Lower lobe of right lung (tissue), 2 donors: ENCODE data around the gene ZBTB11. TPM values are rescaled to one million over a fixed set of nuclear protein-coding genes. Genes with fewer than 3 reads are reported as not detected.
"Not testable (repeated sequence)": the region's sequence is repeated elsewhere in the genome, so short reads cannot be mapped to it uniquely, and the experiment has no call there.

Source experiments
- ATAC-seq, 2 donors: fragments of 200-7000 bp; cut with Tn5 transposase; one replicate each; pipeline ENCODE4 v1.9.1; 2020 to 2022; ENCODE audit warnings: mild to moderate bottlenecking in 2 of 2, moderate library complexity in 2 of 2
- DNase-seq: peaks from one replicate; pipeline ENCODE4 v3.0.0-alpha.2; 2020
- H3K27ac ChIP-seq: fragments of 200-600 bp; one replicate; pipeline ENCODE4 v1.8.0; 2022
- H3K27me3 ChIP-seq: fragments of 200-600 bp; one replicate; pipeline ENCODE4 v1.8.0; 2022; ENCODE audit warnings: low read depth
- H3K36me3 ChIP-seq: fragments of 200-600 bp; one replicate; pipeline ENCODE4 v1.8.0; 2022; ENCODE audit warnings: mild to moderate bottlenecking
- H3K4me1 ChIP-seq: fragments of 200-600 bp; one replicate; pipeline ENCODE4 v1.8.0; 2022
- H3K4me3 ChIP-seq: fragments of 200-600 bp; one replicate; pipeline ENCODE4 v1.8.0; 2022; ENCODE audit warnings: mild to moderate bottlenecking
- H3K9me3 ChIP-seq: fragments of 200-600 bp; one replicate; pipeline ENCODE4 v1.8.0; 2022
- intact Hi-C: fragments of 100-400 bp; cut with DNase I; formaldehyde crosslinking; loops from one replicate; pipeline ENCODE4 v1.11.0; 2022
- total RNA-seq: library from RNA; stranded (reverse); fragmentation: NEBNext Ultra II Directional; extraction: Animal tissue kit (Norgen Biotek cat#: 25700); gene quantifications from one replicate; pipeline ENCODE4 v1.2.1, GENCODE V29; 2021
- TF ChIP-seq, protein P1 (sequence below): fragments of 200-600 bp; IDR thresholded peaks from one replicate; pipeline ENCODE4 v1.8.0; 2022; ENCODE audit warnings: antibody characterized with exemption, mild to moderate bottlenecking
- donor health status: DM: no; HTN: yes; CAD: no; lungs with severe emphysema.

Gene ZBTB11
- total RNA-seq, 1 donor from 2014 or later = 23.5 TPM

DNA sequence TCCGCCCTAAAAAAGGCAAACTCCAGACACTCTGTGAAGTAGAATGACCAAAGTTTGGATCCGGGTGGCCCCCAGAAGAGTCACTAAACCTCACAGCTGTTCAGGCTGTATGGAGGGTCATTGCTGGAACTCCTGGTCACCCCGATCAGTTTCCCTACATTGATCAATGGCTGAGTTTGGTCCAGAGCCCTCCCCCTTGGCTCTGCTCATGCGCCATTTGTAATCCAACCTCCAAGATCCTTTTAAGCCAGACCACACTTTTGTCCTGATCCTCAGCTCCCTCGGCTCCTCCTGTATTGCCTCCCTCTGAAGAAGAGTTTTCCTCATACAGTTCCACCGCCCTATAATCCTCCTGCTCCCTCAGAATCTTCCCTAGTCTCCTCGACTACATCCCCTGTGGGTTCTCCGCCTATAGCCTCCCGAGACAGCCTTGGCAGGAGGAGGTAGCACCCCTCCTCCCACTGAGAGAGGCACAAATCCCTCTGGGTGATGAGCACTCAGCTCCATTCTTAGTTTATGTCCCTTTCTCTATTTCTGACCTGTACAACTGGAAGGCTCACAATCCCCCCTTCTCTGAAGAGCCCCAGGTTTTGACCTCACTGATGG is 42.2 kb downstream of the ZBTB11 start:
- intact Hi-C loops = no loop called here
- Histone ChIP-seq H3K9me3 (no peaks in the 10 kb centered on the region), H3K4me3 (no peak overlapping the region)

DNA sequence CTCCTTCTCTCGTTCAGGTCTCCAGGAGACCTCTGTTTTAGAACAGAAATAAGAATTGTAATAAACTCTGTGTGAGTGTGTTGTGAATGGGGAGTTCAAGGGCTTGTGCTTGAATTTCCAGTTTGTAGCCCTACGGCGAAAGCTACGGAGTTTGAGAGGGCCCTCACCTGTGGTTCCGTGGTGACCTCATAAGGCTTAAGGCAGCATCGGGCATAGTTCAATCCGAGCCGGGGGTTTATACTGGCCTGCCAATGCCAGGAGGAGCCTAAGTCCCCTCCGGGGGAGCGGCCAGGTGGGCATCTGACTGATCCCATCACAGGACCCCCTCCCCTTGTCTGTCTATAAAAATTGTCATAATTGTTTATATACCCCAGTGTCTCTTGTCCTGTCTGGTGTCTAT is 43.7 kb downstream of the ZBTB11 start:
- H3K36me3 ChIP-seq = no peaks in the 10 kb centered on the region
- H3K9me3 ChIP-seq = no peaks in the 10 kb centered on the region
- no peaks in the 10 kb centered on the region for H3K27me3 ChIP-seq
- no peak overlapping the region for H3K27ac ChIP-seq
- intact Hi-C loops = no loop called here
- no peak for DNase-seq
- H3K4me3 ChIP-seq = no peak overlapping the region
- no peaks in the 10 kb centered on the region for H3K4me1 ChIP-seq
- ATAC-seq = no peak
- TF ChIP-seq, protein P1, sequence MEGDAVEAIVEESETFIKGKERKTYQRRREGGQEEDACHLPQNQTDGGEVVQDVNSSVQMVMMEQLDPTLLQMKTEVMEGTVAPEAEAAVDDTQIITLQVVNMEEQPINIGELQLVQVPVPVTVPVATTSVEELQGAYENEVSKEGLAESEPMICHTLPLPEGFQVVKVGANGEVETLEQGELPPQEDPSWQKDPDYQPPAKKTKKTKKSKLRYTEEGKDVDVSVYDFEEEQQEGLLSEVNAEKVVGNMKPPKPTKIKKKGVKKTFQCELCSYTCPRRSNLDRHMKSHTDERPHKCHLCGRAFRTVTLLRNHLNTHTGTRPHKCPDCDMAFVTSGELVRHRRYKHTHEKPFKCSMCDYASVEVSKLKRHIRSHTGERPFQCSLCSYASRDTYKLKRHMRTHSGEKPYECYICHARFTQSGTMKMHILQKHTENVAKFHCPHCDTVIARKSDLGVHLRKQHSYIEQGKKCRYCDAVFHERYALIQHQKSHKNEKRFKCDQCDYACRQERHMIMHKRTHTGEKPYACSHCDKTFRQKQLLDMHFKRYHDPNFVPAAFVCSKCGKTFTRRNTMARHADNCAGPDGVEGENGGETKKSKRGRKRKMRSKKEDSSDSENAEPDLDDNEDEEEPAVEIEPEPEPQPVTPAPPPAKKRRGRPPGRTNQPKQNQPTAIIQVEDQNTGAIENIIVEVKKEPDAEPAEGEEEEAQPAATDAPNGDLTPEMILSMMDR = no peak

More for the DNA sequence above, 42.2 kb downstream of the ZBTB11 start:
- H3K27me3 ChIP-seq = no peaks in the 10 kb centered on the region
- H3K27ac ChIP-seq = no peak overlapping the region
- no peak for ATAC-seq
- H3K4me1 ChIP-seq = no peaks in the 10 kb centered on the region
- H3K36me3 ChIP-seq = no peaks in the 10 kb centered on the region
- TF ChIP-seq, protein P1 = no peak
- DNase-seq = no peak

DNA sequence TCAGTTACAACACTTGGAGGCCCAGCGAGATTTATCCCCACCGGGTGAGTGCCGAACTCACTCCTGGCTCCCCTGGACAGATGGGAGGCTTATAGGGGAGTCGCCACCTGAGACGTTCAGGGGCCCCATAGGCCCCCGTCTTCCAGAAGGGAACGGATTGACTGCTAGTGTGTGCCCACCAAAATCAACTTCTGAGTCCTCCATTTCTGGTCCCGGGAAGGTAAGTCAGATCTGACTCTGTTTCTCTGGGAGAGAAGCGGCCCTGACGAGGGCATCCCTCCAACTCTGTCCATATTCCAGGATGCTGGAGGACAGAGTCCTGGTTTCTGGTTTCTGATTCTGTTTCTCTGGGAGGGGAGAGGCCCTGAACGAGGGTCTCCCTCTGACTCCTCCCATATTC is 44.3 kb downstream of the ZBTB11 start:
- Histone ChIP-seq H3K4me3 (no peak overlapping the region), H3K27me3 (no peaks in the 10 kb centered on the region), H3K9me3 (no peaks in the 10 kb centered on the region), H3K4me1 (no peaks in the 10 kb centered on the region), H3K36me3 (no peaks in the 10 kb centered on the region), H3K27ac (no peak overlapping the region)
- intact Hi-C loops = no loop called here
- TF ChIP-seq, protein P1 = no peak
- no peak for DNase-seq
- peak in 1 of 2 donors; percentile 11 for ATAC-seq

DNA sequence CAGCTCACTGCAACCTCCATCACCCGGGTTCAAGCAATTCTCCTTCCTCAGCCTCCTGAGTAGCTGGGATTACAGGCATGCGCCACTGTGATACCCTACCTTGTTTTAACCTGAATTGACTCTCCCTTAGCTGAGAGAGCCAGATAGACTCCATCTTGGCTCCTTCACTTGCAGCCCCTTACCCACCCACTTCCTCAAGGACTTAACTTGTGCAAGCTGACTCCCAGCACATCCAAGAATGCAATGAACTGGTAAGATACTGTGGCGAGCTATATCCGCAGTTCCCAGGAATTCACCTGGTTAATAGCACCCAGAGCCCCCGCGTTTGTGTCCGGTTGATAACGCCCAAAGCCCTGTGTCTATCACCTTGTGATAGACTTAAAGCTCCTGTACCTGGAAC is 45.0 kb downstream of the ZBTB11 start:
- ATAC-seq, H3K36me3 ChIP-seq, H3K4me3 ChIP-seq, DNase-seq, H3K27me3 ChIP-seq, H3K9me3 ChIP-seq, H3K27ac ChIP-seq, intact Hi-C loops, H3K4me1 ChIP-seq: not testable (repeated sequence)

DNA sequence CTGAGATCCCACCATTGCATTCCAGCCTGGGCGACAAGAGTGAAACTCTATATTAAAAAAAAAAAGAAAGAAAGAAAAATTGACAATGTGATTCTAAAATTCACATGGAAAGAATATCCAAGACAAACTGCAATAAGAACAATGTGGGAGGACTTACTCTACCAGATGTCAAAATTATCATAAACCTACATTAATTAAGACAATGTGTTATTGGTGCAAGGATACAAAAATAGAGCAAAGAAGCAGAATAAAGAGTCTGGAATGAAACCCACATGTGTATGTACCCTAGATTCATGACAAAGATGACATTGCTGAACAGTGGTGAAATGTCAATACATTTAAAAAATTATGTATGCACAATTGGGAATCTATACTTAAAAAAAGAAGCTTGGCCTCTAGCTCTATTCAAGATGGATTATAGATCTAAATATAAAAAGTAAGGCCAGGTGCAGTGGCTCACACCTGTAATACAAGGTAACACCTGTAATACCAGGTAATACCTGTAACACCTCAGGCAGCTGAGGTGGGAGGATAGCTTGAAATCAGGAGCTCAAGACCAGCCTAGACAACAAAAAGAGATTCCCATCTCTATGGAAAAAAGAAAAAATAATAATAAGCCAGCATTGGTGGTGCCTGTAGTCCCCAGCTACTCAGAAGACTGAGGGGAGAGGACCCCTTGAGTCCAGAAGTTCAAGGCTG is 45.7 kb downstream of the ZBTB11 start:
- Histone ChIP-seq H3K4me1 (no peaks in the 10 kb centered on the region), H3K9me3 (no peaks in the 10 kb centered on the region), H3K27ac (no peak overlapping the region), H3K27me3 (no peaks in the 10 kb centered on the region), H3K4me3 (no peak overlapping the region), H3K36me3 (no peaks in the 10 kb centered on the region)
- ATAC-seq (no peak), DNase-seq (no peak)
- intact Hi-C loops = no loop called here
- TF ChIP-seq, protein P1 = no peak

DNA sequence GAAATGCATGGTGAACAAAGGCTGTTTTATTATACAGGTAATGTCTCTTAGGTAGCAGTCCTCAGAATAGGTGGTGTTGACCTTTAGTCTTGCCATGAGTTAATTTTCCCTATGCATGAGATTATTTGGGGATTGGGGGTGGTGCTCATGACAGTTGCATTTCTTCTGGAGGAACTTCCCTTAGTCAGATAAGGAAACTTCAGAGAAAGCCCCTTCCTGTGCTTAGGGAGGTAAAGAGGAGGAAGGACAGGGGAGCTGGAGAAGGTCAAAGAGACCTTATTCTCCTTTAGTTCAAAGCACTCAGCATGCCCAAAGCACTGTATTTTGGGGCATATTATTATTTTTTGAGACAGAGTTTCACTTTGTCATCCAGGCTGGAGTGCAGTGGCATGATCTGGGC is 47.7 kb downstream of the ZBTB11 start:
- DNase-seq = no peak
- Histone ChIP-seq H3K27me3 (no peaks in the 10 kb centered on the region), H3K4me1 (no peaks in the 10 kb centered on the region), H3K4me3 (no peak overlapping the region), H3K36me3 (no peaks in the 10 kb centered on the region), H3K9me3 (no peaks in the 10 kb centered on the region), H3K27ac (no peak overlapping the region)
- TF ChIP-seq, protein P1 = no peak
- no peak for ATAC-seq
- intact Hi-C loops = no loop called here
